Heart right ventricle (tissue), 16 donors: ENCODE measurements around the gene KLF16. TPM values are rescaled to one million over a fixed set of nuclear protein-coding genes. Genes with fewer than 3 reads are reported as not detected.
"Not testable (repeated sequence)": the region's sequence is repeated elsewhere in the genome, so short reads cannot be mapped to it uniquely, and the experiment has no call there.

Experiments used
- ATAC-seq, 8 donors: fragments of 200-7000 bp; cut with Tn5 transposase; one replicate each; pipeline ENCODE4 v1.9.1; 2020; ENCODE audit warnings: mild to moderate bottlenecking in 8 of 8, moderate library complexity in 8 of 8, moderate number of reproducible peaks in 1 of 8
- DNase-seq, 2 donors: peaks; one replicate each; pipeline ENCODE4 v3.0.0-alpha.2; 2020
- H3K27ac ChIP-seq, 10 donors: fragments of 200-600 bp; sonication (generic) in 2 of 10; one replicate each; pipeline versions ENCODE4 v1.5.0 to v1.8.0; 2020 to 2022; ENCODE audit warnings: mild to moderate bottlenecking in 3 of 10
- H3K27me3 ChIP-seq, 7 donors: fragments of 200-600 bp; one replicate each; pipeline ENCODE4 v1.8.0; 2021 to 2022; ENCODE audit warnings: mild to moderate bottlenecking in 2 of 7
- H3K36me3 ChIP-seq, 9 donors: fragments of 200-600 bp; sonication (generic) in 1 of 9; one replicate each; pipeline versions ENCODE4 v1.5.0 to v1.8.0; 2020 to 2022; ENCODE audit warnings: mild to moderate bottlenecking in 2 of 9
- H3K4me1 ChIP-seq, 9 donors: fragments of 200-600 bp; sonication (generic) in 1 of 9; one replicate each; pipeline versions ENCODE4 v1.5.0 to v1.8.0; 2020 to 2022; ENCODE audit warnings: mild to moderate bottlenecking in 4 of 9
- H3K4me3 ChIP-seq, 10 donors: fragments of 200-600 bp; sonication (generic) in 2 of 10; one replicate each; pipeline versions ENCODE4 v1.5.0 to v1.8.0; 2020 to 2022; ENCODE audit warnings: mild to moderate bottlenecking in 7 of 10, moderate library complexity in 2 of 10
- H3K9me3 ChIP-seq, 11 donors: fragments of 200-600 bp in 10 of 11; sonication (generic) in 2 of 11; one replicate each; pipeline versions ENCODE4 v1.5.0 to v1.8.0; 2013 to 2022; ENCODE audit warnings: mild to moderate bottlenecking in 2 of 11, control low read depth in 1 of 11, moderate library complexity in 1 of 11
- CTCF ChIP-seq, 9 donors: fragments of 200-600 bp; sonication (generic) in 2 of 9; IDR thresholded peaks; one replicate each; pipeline versions ENCODE4 v1.5.0 to v1.8.0; 2021 to 2022; ENCODE audit warnings: antibody characterized with exemption in 9 of 9, mild to moderate bottlenecking in 5 of 9, moderate library complexity in 1 of 9
- WGBS, 2 donors: extraction: QIAGEN DNeasy Blood & Tissue Kit; methylation state at CpG; one replicate each; pipeline ENCODE4 v1.1.7; 2013; ENCODE audit warnings: inconsistent platforms in 1 of 2; 5-methylcytosine and 5-hydroxymethylcytosine counted together
- intact Hi-C, 10 donors: fragments of 100-400 bp; cut with DNase I; formaldehyde crosslinking; loops; one replicate each; pipeline versions ENCODE4 v1.11.1 to v1.14.2; 2022
- polyA plus RNA-seq, 2 donors: library from polyadenylated mRNA; stranded (reverse); fragments of 200-250 nt; gene quantifications; one replicate each; pipeline ENCODE4 v1.2.3, GENCODE V29; 2013
- total RNA-seq, 10 donors: library from RNA; stranded (reverse); fragmentation: NEBNext Ultra II Directional in 3 of 10; extraction: Animal tissue kit (Norgen Biotek cat#: 25700) in 3 of 10; gene quantifications; one replicate each; pipeline versions ENCODE4 v1.2.1 to v1.2.4, GENCODE V29; 2021 to 2023
- donor health status: Arrhythmogenic right ventricular cardiomyopathy.
- donor health status: ischemic (EF 13 %, LVEDD 7.1; RV severe dilation, severe dysfunction).
- donor health status: healthy with polysubstance abuse.
- donor health status: DM: no; HTN: yes; CAD: no.
- donor health status: DM: no; HTN: no; CAD: no.
- donor health status: ischemic (EF 25% LVEDD 6.9; RV normal size, moderate dysfunction).
- donor health status: ischemic (EF 25% LVEDD 5.7; RV mildly dilated, moderate dysfunction).
- donor health status: healthy.
- donor health status: DM: yes; HTN: yes; CAD: no.
- donor health status: Ischemic cardiomyopathy.
- donor health status: ischemic (EF 35%, LVEDD 5.7; RV mildly dilated, moderate dysfunction).
- donor health status: nonischemic (EF 11% LVEDD 7.7; RV severe dilation, severe dysfunction).
- donor health status: DM: yes; HTN: yes; CAD: no.
- donor health status: PGD.
- donor health status: ischemic (EF 29% LVEDD 5.4; RV normal size, mild dysfunction).
- donor health status: nonischemic (EF 23%, LVEDD 6.1; RV moderate dilation, normal function).

The KLF16 gene
- total and polyA plus RNA-seq, 12 donors = 4.0 to 13.4 (median 7.6) TPM

GRCh38 chr19:1875646-1876495, 12.5 kb upstream of the KLF16 start:
- peaks cover 0 to 39% (median 4%) of the 10 kb centered on the region in 9 donors for H3K36me3 ChIP-seq
- H3K4me3 ChIP-seq = peak overlapping the region; percentile 77 to 100 (median 92)
- peak overlapping the region; percentile 81 to 99 (median 95) for H3K27ac ChIP-seq
- H3K27me3 ChIP-seq = no peaks in the 10 kb centered on the region
- WGBS, 2 donors = 0% methylated on average over 80 to 87 of the region's 87 CpGs
- ATAC-seq (peak; percentile 87 to 96 (median 94)), DNase-seq (peak; percentile 91 to 92)
- peak in 2 of 9 donors; percentile 15 to 23 for TF ChIP-seq CTCF (IDR thresholded peaks at IDR 0.05)
- peaks cover 26 to 67% (median 59%) of the 10 kb centered on the region in 9 donors for H3K4me1 ChIP-seq
- intact Hi-C loops = loop anchor here in 1 of 10 donors (2.0 kb wide), 1 partner anchor 27 kb away; the partner anchor contains the start of gene REXO1
- no peaks in the 10 kb centered on the region for H3K9me3 ChIP-seq

DNA sequence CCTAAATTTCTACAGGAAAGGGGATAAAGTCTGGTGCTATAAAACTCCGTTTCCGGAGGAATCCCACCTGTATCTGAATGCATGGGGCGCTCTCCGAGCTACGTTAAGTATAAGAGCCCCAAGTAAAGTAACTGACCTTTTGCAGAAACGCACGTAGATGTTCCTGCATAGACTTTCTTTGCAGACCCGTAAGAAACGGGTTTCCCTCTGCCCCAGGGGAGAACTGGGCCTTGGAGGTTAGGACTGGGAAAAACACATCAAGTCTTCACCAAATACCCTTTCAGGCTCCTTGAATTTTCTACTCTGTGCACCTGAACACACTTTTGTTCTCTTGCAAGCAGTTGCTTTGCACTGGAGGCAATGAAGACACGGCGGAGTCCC, 11.9 kb upstream of the KLF16 start:
- not testable (repeated sequence) for DNase-seq, H3K27me3 ChIP-seq, ATAC-seq, H3K9me3 ChIP-seq
- intact Hi-C loops = loop anchor here in 1 of 10 donors (2.0 kb wide), 1 partner anchor 26 kb away; the partner anchor contains the start of gene REXO1
- peak overlapping the region; percentile 77 to 100 (median 92) for H3K4me3 ChIP-seq
- peak overlapping the region; percentile 81 to 99 (median 95) for H3K27ac ChIP-seq
- WGBS, 2 donors = 3% methylated on average over 11 of the region's 11 CpGs
- peaks cover 25 to 61% (median 53%) of the 10 kb centered on the region in 9 donors for H3K4me1 ChIP-seq
- H3K36me3 ChIP-seq = peaks cover 0 to 36% (median 7%) of the 10 kb centered on the region in 9 donors

GRCh38 chr19:1874554-1875185, 11.3 kb upstream of the KLF16 start:
- 16 to 22% methylated on average over 16 of the region's 16 CpGs for WGBS, 2 donors
- TF ChIP-seq CTCF (IDR thresholded peaks at IDR 0.05) = no peak
- Histone ChIP-seq H3K9me3 (no peaks in the 10 kb centered on the region), H3K4me3 (peak overlapping the region; percentile 77 to 100 (median 92)), H3K27me3 (no peaks in the 10 kb centered on the region), H3K36me3 (peaks cover 0 to 31% (median under 1%) of the 10 kb centered on the region in 9 donors), H3K4me1 (peaks cover 21 to 56% (median 48%) of the 10 kb centered on the region in 9 donors), H3K27ac (peak overlapping the region in 9 of 10 donors; percentile 93 to 99 (median 95))
- ATAC-seq (no peak), DNase-seq (no peak)
- intact Hi-C loops = loop anchor here in 1 of 10 donors (2.0 kb wide), 1 partner anchor 26 kb away; the partner anchor contains the start of gene REXO1

DNA sequence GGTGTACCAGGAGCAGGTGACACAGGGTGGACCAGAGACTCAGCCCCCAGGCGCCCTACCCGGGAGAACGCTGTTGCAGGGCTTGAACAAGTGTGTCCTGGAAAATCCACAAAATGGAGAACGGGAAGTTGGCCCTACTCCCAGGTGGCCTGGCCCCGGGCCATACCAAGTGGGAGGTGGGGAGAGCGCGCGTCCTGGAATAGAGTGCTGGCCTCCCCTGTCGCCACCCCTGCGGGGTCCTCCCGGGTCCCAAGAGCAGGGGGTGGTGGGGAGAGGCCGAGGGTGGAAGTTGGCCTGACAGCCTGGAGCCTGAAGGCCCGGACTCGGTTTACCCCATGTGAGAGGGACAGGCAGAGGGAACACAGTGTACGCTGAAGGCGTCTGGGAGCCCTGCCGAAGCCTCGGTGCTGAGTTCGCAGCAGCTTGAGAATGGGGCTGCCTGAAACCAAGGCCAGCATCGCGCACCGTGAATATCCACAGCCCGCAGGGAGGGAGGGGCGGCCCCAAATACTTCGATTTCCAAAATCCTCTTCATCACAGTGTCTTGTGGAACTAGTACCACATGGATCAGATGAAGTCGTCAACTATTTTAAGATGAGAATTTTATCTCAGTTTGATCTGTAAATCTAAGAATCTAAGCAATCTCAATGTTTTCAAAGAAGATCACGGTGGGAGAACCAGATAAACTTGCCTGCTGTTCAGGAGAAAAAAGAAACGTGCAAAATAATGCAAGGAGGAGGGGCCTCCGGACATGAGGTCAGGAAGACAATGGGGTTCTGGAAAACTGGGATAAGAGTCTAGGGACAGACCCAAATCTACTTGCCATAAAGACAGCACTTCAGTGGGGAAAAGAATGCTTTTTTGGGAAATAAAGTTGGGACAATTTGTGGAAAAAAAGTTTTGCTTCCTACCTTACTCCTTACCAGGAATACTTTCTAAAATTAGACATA, 10.4 kb upstream of the KLF16 start:
- TF ChIP-seq CTCF (IDR thresholded peaks at IDR 0.05) = no peak
- intact Hi-C loops = loop anchor here in 2 of 10 donors (2.0 kb wide), 2 partner anchors 25 to 61 kb away; partner anchors contain the start of gene REXO1 (in 1 of the 2)
- Histone ChIP-seq H3K27me3 (no peaks in the 10 kb centered on the region), H3K9me3 (no peaks in the 10 kb centered on the region), H3K4me1 (peaks cover 21 to 56% (median 48%) of the 10 kb centered on the region in 9 donors), H3K36me3 (peaks cover 0 to 32% (median 0%) of the 10 kb centered on the region in 9 donors), H3K4me3 (peak overlapping the region in 9 of 10 donors; percentile 19 to 100 (median 89)), H3K27ac (peak overlapping the region; percentile 80 to 99 (median 95))
- 15 to 18% methylated on average over 29 of the region's 29 CpGs for WGBS, 2 donors
- ATAC-seq (peak; percentile 16 to 70 (median 53)), DNase-seq (peak; percentile 75 to 78)
